ENCODE data around the gene CSMD2.

CSMD2 gene

DNA sequence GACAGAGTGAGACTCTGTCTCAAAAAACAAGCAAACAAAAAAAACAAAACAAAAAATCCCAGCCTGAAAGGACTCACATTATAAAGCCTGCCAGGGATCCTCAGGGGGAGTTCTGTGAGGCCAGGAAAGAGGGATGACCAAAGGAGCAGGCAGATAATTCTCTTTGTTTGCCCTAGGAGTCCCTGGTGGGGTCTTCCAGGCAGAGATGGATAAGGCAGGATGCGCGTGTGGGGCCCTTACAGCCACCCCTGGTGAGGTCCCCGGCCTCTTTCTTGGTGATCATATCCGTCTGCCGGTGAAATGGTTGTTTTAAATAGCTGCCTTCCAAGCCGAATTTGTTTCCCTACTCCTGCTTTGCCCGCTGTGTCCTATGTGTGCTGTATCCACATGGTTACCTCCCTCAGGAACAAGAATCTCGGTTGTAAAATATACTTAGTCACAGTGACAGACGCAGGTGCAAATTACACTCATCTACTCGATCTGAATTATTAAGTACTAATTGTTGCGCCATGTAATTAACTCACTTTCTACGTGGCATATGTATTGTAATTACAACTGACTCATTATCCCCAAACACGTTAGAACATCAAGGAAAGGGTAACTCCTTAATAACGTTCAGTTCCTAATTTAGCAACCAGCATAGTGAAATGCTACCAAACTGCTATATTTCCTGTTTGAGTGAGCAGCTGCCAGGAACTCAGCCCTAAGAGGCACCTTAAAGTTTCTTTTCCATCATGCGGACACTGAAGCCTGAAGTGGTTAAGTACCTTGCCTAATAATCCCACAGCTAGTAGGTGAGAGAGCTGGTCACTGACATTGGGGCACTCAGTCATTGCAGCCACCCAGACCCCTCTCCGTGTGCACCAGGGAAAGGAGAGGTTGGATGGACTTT, 586.2 kb downstream of the CSMD2 start:
- in situ Hi-C loops (cut with MboI; ENCODE audit: low sequenced_read_pairs) = no loop called here

- in situ Hi-C loops (cut with MboI; ENCODE audit: low sequenced_read_pairs) = no loop called here
These were observed 587.4 kb downstream of the CSMD2 start for GRCh38 chr1:33577663-33578062.

- in situ Hi-C loops (cut with MboI; ENCODE audit: low sequenced_read_pairs) = no loop called here
These were observed 588.0 kb downstream of the CSMD2 start for GRCh38 chr1:33576821-33577599.

DNA sequence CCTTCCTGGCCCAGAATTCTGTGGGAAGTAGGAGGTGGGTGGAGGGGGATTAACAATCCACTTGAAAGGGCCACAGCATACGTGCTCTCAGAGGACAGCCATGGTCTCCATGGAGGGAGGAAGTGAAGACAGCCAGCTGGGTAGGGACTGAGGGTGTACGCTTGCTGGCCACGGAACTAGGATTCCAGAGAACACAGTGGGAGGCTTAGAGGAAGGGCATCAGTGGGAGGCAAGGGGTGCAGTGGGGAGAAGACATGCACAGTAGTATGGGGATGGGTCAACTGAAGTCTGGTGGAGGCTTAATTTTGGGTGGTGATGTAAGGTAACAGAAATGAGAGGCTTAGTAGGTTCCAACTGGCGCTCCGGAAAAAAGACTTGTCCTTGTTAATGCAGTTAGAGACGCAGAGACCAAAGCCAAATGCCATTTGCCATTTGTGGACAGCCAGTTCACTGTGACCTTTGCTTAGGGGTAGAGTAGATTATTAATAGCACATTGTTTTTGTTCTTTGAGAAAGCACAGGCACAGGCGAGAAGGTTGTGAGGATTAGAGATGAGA, 589.6 kb downstream of the CSMD2 start:
- in situ Hi-C loops (cut with MboI; ENCODE audit: low sequenced_read_pairs) = no loop called here

- in situ Hi-C loops (cut with MboI; ENCODE audit: low sequenced_read_pairs) = no loop called here
These were observed 591.4 kb downstream of the CSMD2 start for GRCh38 chr1:33573661-33574060.

- in situ Hi-C loops (cut with MboI; ENCODE audit: low sequenced_read_pairs) = no loop called here
These were observed 592.6 kb downstream of the CSMD2 start for GRCh38 chr1:33572387-33572786.

DNA sequence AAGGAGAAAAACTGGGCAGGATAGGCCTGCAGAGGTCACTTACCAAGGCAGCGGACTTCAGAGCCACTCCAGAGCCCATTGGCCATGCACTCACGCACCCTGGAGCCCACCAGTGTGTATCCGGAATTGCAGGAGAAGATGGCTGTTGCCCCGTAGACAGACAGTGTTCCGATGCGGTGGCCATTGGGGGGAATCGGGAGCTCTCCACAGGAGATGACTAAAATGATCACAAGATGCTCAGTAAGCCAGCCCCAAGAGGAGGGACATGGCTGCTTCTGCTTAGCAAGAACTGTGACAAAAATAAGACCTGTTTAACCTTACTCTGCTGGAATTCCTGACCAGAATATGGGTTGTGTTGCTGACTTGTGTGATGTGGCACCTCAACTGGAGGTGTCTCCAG, 595.7 kb downstream of the CSMD2 start:
- in situ Hi-C loops (cut with MboI; ENCODE audit: low sequenced_read_pairs) = no loop called here

DNA sequence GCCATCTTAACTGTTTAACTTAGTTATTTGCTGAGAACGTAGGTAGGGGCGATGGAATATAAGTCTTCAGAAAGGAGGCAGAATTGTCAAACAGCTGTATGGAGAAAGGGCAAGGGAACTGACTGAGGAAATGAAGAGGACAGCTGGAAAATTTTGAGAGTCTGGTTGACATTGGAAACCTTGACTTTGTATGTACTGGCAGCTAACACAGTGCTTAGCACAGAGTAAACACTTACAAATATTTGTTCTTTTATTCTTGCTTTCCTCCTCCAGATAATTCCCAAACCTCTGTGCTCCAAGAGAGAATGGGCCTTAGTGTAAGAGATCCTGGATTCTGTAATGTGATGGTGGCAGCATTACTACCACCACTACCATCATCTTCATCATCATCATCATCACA, 601.3 kb downstream of the CSMD2 start:
- in situ Hi-C loops (cut with MboI; ENCODE audit: low sequenced_read_pairs) = no loop called here

DNA sequence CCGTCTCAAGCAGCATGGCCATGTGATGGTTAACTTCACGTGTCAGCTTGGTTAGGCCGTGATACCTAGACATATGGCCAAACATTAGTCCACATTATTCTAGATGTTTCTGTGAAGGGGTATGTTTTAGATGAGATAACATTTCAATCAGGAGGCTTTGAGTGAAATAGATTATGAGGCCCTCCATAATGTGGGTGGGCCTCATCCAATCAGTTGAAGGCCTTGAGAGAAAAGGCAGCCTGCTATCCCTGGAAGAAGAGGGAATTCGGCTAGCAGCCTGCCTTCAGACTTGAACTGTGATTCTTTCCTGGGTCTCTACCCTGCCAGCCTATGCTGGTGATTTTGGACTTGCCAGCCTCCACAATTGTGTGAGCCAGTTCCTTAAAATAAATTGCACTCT, 602.5 kb downstream of the CSMD2 start:
- in situ Hi-C loops (cut with MboI; ENCODE audit: low sequenced_read_pairs) = no loop called here

DNA sequence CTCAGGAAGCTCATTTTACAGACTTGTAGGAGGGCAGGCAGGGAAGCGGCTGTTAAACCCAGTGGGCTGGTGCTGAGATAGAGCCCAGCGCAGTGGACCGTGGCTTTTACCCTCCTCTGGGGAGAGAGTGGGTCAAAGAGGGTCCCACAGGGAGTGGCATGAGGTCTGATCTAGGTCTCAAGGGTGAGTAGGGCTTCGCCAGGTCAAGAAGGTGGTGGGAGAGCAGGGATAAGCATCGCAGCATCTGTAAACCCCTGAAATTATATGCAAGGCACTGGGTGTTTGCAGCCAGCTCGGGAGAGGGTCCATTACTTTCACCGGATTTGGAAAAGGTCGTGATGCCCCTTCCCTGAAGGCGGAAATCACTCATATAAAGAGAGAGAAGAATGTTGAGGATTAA, 603.5 kb downstream of the CSMD2 start:
- in situ Hi-C loops (cut with MboI; ENCODE audit: low sequenced_read_pairs) = no loop called here

GRCh38 chr1:33560680-33561079, 604.4 kb downstream of the CSMD2 start:
- in situ Hi-C loops (cut with MboI; ENCODE audit: low sequenced_read_pairs) = no loop called here

DNA sequence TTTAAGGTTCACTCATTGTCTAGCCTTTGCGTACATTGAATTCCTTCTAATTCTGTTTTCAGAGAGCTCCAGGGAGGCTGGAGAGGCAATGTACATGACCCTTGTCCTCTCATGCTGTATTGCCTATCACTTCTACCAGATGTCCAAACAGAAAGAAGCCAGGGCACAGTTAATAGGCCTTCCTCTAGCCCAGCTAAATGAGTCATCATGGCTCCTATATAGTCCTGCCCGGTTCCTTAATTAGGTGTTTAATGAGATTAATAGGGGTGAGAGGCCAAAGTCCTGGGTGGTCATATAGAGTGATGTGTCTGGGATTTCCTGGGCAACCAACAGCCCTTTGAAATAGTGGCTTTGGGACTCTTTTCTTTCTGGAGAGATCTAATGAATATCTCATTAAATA, 616.3 kb downstream of the CSMD2 start:
- in situ Hi-C loops (cut with MboI; ENCODE audit: low sequenced_read_pairs) = no loop called here

DNA sequence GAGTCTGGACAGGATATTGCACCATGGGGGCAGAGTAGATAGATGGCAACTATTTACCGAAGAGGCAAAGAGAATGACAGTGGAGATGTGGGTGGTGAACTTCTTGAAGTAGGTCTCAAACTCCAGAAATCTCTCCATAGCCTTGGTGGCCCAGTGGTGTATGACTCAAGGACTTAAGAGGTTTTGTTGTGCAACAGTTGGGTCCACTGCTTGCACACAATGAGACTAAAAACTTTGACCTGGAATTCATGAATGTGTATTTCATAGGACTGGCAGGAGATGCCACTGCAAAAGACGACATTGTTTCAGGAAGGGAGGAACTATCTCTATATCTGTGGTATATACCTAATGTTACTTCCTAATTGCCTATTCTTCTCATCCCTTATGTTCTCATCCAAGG, 616.7 kb downstream of the CSMD2 start:
- in situ Hi-C loops (cut with MboI; ENCODE audit: low sequenced_read_pairs) = no loop called here

GRCh38 chr1:33547576-33547975, 617.5 kb downstream of the CSMD2 start:
- in situ Hi-C loops (cut with MboI; ENCODE audit: low sequenced_read_pairs) = no loop called here

GRCh38 chr1:33541966-33542365, 623.1 kb downstream of the CSMD2 start:
- in situ Hi-C loops (cut with MboI; ENCODE audit: low sequenced_read_pairs) = no loop called here

DNA sequence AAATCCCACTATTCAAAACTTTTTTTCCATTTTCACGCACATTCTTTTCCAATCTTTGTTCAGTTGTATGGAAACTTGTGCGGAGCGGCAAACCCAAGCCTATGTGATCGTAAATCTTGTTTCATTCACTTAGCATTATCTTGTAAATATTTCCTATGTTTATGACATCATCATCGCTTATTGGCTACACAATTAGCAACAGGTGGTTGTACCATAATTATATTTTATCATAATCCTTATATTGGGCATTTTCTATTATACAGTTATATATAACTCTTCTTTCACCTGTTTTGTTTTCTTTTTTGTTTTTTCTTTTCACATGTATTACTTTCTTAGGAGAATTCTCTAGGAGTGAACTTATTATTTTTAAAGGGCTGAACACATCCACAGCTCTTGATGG, 627.1 kb downstream of the CSMD2 start:
- in situ Hi-C loops (cut with MboI; ENCODE audit: low sequenced_read_pairs) = no loop called here

- in situ Hi-C loops (cut with MboI; ENCODE audit: low sequenced_read_pairs) = no loop called here
These were observed 629.7 kb downstream of the CSMD2 start for GRCh38 chr1:33535334-33535733.

DNA sequence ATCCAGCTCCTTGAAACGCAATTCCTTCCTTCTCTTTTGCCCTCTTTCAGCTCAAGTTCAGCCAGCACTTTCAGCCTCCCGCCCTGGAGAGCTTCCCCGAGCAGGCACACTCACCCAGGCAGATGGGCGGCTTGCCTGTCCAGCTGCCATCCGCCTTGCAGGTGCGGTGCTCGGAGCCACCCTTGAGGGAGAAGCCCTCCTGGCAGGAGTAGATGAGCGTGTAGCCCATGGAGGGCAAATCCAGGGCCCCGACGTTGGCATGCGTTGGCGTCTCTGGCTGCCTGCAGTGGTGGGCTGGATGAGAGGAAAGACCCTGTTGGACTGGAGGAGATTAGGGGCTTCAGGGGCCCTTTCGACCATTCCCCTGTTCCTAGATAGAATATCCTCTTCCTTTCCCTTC, 632.1 kb downstream of the CSMD2 start:
- in situ Hi-C loops (cut with MboI; ENCODE audit: low sequenced_read_pairs) = no loop called here

DNA sequence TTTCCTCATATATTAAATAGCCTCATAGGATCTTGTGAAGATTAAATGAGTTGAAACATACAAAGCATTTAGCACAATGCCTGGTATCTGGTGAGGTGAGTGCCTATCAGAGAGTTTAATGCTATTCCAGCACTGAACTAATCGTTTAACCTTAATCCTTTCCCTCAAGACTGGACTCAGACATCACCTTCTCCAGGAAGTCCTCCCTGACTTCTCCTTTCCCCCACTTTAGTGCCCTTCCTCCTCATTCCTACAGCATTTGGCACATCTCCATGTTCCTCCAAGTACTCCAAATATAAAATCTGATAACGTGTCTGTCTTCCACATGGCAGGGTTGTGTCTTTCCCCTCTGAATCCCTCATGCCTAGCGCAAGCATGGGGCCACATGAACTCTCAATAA, 632.8 kb downstream of the CSMD2 start:
- in situ Hi-C loops (cut with MboI; ENCODE audit: low sequenced_read_pairs) = no loop called here

DNA sequence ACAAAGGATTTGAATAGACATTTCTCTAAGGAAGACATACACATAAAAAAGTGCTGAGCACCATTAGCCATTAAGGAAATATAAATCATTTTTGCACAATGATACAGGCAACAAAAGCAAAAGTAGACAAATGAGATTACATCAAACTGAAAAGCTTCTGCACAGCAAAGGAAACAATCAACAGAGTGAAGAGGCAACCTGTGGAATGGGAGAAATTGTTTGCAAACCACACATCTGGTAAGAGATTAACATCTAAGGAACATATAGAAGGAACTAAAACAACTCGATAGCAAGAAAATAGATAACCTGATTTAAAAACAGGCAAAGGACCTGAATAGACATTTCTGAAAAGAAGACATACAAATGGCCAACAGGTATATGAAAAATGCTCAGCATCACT, 635.1 kb downstream of the CSMD2 start:
- in situ Hi-C loops (cut with MboI; ENCODE audit: low sequenced_read_pairs) = no loop called here

DNA sequence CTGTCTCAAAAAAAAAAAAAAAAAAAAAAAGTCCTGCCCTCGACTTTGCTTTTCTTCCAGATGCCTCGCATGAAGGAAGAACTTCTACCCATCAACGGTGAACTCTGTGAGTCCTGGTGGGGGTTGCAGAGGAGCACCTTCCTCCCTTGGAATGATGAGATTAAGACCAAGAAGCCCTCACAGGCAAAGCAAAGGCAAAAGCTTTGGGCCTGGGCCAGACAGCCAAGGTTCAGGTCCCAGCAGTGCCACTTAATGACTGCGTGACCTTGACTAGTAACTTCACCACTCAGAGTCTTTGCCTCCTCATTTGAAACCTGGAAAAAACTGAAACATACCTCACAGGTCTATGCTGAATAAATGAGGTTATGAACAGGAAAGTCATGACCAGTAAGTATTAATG, 637.1 kb downstream of the CSMD2 start:
- in situ Hi-C loops (cut with MboI; ENCODE audit: low sequenced_read_pairs) = no loop called here

DNA sequence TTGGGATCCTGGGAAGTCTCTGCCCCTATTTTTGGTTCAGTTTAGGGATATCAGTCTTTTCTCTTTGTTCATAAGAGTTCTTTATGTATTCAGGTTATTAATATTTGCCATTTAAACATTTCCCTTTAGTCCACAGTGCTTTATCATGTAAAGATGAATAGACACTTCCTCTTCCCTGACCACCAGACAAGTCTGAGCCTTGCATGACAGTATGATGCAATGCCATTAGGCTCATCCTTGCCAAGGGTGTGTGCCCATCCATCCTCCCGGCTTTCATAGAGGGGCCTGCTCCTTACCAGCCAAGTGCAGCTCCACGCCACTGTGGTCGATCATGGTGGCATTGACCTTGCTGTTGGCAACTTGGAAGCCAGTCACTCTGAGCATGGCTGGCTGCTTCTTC, 640.4 kb downstream of the CSMD2 start:
- in situ Hi-C loops (cut with MboI; ENCODE audit: low sequenced_read_pairs) = no loop called here

All from HL-60/S4 treated with phorbol 12-myristate 13-acetate at 8.2 ng/mL for 4 days and 3 days (cell line).